Measurements from ENCODE around the gene ADCY2.

DNA sequence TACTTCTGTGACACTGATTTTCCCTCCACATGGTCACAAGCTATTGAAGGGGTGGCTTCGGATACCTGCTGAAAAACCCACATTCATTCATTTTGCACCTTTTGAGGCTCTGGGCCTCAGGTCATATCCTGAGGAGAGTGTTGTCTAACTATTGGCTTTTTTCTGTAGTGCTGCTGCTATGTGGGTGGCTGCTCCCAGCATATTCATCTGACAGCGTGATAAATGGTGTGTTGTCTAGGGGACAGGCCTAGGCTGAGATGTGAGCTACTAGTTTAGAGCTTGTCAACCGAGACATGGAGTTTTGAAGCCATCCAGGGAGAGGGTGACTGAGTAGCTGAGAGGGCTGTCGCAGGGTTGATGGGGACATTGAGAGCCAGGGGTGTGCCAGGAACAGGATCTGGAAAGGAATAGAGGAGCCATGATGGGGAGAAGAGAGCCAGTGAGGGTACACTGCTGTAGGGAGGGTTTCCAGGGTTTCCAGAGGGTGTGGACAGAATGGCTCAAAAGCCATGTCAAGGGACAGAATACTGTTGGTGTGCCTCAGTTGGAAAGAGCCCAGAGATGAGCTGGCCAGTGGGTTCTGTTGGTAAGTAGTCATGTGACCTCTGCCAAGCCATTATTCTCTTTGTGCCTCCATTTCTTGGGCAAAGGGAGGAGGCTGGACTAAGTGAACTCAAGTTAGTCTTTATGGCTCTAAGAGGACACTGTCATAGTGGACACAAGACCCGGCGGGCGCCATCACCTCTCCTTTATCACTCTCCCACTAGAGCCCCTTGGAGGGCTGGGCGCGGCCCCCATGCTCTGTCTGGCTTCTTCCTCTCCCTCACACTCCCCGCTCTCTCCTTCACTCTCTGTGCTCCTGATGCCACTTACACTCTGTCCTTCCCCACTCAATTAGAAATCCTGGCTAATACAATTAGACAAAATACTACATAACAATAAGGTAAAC, 19.9 kb downstream of the ADCY2 start:
- TF ChIP-seq, protein P1, sequence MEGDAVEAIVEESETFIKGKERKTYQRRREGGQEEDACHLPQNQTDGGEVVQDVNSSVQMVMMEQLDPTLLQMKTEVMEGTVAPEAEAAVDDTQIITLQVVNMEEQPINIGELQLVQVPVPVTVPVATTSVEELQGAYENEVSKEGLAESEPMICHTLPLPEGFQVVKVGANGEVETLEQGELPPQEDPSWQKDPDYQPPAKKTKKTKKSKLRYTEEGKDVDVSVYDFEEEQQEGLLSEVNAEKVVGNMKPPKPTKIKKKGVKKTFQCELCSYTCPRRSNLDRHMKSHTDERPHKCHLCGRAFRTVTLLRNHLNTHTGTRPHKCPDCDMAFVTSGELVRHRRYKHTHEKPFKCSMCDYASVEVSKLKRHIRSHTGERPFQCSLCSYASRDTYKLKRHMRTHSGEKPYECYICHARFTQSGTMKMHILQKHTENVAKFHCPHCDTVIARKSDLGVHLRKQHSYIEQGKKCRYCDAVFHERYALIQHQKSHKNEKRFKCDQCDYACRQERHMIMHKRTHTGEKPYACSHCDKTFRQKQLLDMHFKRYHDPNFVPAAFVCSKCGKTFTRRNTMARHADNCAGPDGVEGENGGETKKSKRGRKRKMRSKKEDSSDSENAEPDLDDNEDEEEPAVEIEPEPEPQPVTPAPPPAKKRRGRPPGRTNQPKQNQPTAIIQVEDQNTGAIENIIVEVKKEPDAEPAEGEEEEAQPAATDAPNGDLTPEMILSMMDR (optimal IDR thresholded peaks at IDR 0.05 in 1 of 3, IDR thresholded peaks at IDR 0.05 in 1 of 3, conservative IDR thresholded peaks at IDR 0.05 in 1 of 3; ENCODE audit: extremely low read depth in 1 of 3, insufficient read depth in 2 of 3, low read length in 3 of 3): no peak
- no peak for TF ChIP-seq EZH2 (IDR thresholded peaks at IDR 0.05; ENCODE audit: low read length)

Data from keratinocyte (primary cell).